Stimulated activated CD8-positive, alpha-beta memory T cell treated with anti-CD3 and anti-CD28 coated beads, Interleukin-12 subunit alpha, Interleukin-12 subunit beta, amount 100 ng/mL, for 24 hours (primary cell): Measurements from ENCODE around the gene TOGARAM1.

ENCODE experiments used
- DNase-seq: peaks from one replicate; pipeline ENCODE4 v3.0.0-alpha.2; 2020; ENCODE audit errors: extremely low read depth

Gene TOGARAM1

GRCh38 chr14:44963775-44964380 is 1.9 kb downstream of the TOGARAM1 start:
- DNase-seq, result no peak

GRCh38 chr14:44966601-44967336 is 4.8 kb downstream of the TOGARAM1 start:
- no peak for DNase-seq

GRCh38 chr14:44968714-44969113 is 6.7 kb downstream of the TOGARAM1 start:
- no peak for DNase-seq

GRCh38 chr14:44970907-44971306 is 8.9 kb downstream of the TOGARAM1 start:
- DNase-seq, result no peak

GRCh38 chr14:44971459-44971858 is 9.5 kb downstream of the TOGARAM1 start:
- no peak for DNase-seq

- no peak for DNase-seq
These were observed 17.3 kb downstream of the TOGARAM1 start for GRCh38 chr14:44979273-44979672.

GRCh38 chr14:44979740-44980356 is 17.9 kb downstream of the TOGARAM1 start:
- DNase-seq, result no peak

- no peak for DNase-seq
These were observed 19.2 kb downstream of the TOGARAM1 start for GRCh38 chr14:44981198-44981597.

- DNase-seq, result no peak
These were observed 20.6 kb downstream of the TOGARAM1 start for GRCh38 chr14:44982594-44982993.

GRCh38 chr14:44988694-44989093 is 26.7 kb downstream of the TOGARAM1 start:
- no peak for DNase-seq

GRCh38 chr14:44989497-44990440 is 27.8 kb downstream of the TOGARAM1 start:
- DNase-seq, result no peak

- DNase-seq, result no peak
These were observed 28.5 kb downstream of the TOGARAM1 start for GRCh38 chr14:44990533-44990932.

- no peak for DNase-seq
These were observed 33.2 kb downstream of the TOGARAM1 start for GRCh38 chr14:44995196-44995595.

- no peak for DNase-seq
These were observed 33.8 kb downstream of the TOGARAM1 start for GRCh38 chr14:44995770-44996294.

- no peak for DNase-seq
These were observed 41.9 kb downstream of the TOGARAM1 start for GRCh38 chr14:45003924-45004323.

- no peak for DNase-seq
These were observed 53.1 kb downstream of the TOGARAM1 start for GRCh38 chr14:45015133-45015532.

GRCh38 chr14:45028107-45028626 is 66.2 kb downstream of the TOGARAM1 start:
- no peak for DNase-seq

GRCh38 chr14:45034730-45035129 is 72.7 kb downstream of the TOGARAM1 start:
- no peak for DNase-seq

- no peak for DNase-seq
These were observed 76.3 kb downstream of the TOGARAM1 start for GRCh38 chr14:45038256-45038655.

GRCh38 chr14:45038865-45039264 is 76.9 kb downstream of the TOGARAM1 start:
- no peak for DNase-seq

- no peak for DNase-seq
These were observed 77.4 kb downstream of the TOGARAM1 start for GRCh38 chr14:45039390-45039789.
